ENCODE data around the gene NOTCH3. TPM values are rescaled to one million over a fixed set of nuclear protein-coding genes. Genes with fewer than 3 reads are reported as not detected.

NOTCH3 gene
- total RNA-seq, 1 experiment from 2014 or later: 164 TPM

DNA sequence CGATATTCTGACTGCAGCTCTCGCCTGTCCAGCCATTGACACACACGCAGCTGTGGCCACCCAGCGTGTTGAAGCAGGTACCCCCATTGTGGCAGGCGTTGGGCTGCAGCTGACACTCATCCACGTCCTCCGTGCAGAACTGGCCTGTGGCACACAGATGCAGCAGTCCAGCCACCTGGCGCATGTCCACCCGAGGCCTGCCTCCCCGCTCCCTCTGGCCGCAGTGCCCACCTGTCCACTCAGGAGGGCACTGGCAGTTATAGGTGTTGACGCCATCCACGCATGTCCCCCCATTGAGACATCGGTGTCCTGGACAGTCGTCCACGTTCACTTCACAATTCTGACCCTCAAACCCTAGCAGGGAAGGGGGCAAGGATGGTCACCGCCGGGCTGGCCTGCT, 9.3 kb downstream of the NOTCH3 start:
- H2BK15ac ChIP-seq (ENCODE audit: low read depth, low read length): no peak overlapping the region
- no CpG with 5 or more reads among the region's 18 CpGs for WGBS (ENCODE audit: extremely low coverage, insufficient read length, low lambda C conversion rate)
- H3K9me3 Mint-ChIP-seq: no peaks in the 10 kb centered on the region
- H3K27ac ChIP-seq (ENCODE audit: insufficient read length, low read depth, low read length): no peak overlapping the region
- no peak overlapping the region for H2AFZ ChIP-seq (ENCODE audit: low read length)
- no peaks in the 10 kb centered on the region for H4K20me1 ChIP-seq (ENCODE audit: control insufficient read depth, insufficient read depth, insufficient read length)
- H3K18ac ChIP-seq (ENCODE audit: insufficient read length, low read depth, low read length): no peak overlapping the region
- H4K5ac ChIP-seq (ENCODE audit: insufficient read length, low read depth, low read length): no peak overlapping the region
- H3K27ac Mint-ChIP-seq: peak overlapping the region in 1 of 3 experiments; percentile 67; a peak in 2 of 7 replicates
- H3K14ac ChIP-seq (ENCODE audit: insufficient read depth, low read length): no peak overlapping the region
- H3K4me1 ChIP-seq (ENCODE audit: insufficient read depth, low read length): peaks cover 3% of the 10 kb centered on the region; the same call in 1 of the 2 replicates
- no peak overlapping the region for H2AK5ac ChIP-seq (ENCODE audit: insufficient read length, low read length)
- no peak overlapping the region for H2BK12ac ChIP-seq (ENCODE audit: insufficient read length, low read depth, low read length)
- H3K9me3 ChIP-seq (ENCODE audit: control insufficient read depth, low read depth, low read length): no peaks in the 10 kb centered on the region
- H4K8ac ChIP-seq (replicated peaks; ENCODE audit: insufficient read length, low read depth, low read length): no peak overlapping the region
- H3K79me2 ChIP-seq (ENCODE audit: insufficient read depth, low read length): peaks cover 6% of the 10 kb centered on the region; the same call in 1 of the 2 replicates
- no peaks in the 10 kb centered on the region for H3K27me3 ChIP-seq (ENCODE audit: insufficient read depth, low read length)
- no peak overlapping the region for H3K4me3 Mint-ChIP-seq
- no peaks in the 10 kb centered on the region for H3K23me2 ChIP-seq (ENCODE audit: insufficient read length, low read depth, low read length, poor library complexity, severe bottlenecking)
- H3T11ph ChIP-seq (ENCODE audit: low read length): no peak overlapping the region
- H3K4ac ChIP-seq (ENCODE audit: low read depth, low read length): no peak overlapping the region
- no peak overlapping the region for H2BK120ac ChIP-seq (ENCODE audit: low read depth, low read length, poor library complexity, severe bottlenecking)
- TF ChIP-seq, protein P1, sequence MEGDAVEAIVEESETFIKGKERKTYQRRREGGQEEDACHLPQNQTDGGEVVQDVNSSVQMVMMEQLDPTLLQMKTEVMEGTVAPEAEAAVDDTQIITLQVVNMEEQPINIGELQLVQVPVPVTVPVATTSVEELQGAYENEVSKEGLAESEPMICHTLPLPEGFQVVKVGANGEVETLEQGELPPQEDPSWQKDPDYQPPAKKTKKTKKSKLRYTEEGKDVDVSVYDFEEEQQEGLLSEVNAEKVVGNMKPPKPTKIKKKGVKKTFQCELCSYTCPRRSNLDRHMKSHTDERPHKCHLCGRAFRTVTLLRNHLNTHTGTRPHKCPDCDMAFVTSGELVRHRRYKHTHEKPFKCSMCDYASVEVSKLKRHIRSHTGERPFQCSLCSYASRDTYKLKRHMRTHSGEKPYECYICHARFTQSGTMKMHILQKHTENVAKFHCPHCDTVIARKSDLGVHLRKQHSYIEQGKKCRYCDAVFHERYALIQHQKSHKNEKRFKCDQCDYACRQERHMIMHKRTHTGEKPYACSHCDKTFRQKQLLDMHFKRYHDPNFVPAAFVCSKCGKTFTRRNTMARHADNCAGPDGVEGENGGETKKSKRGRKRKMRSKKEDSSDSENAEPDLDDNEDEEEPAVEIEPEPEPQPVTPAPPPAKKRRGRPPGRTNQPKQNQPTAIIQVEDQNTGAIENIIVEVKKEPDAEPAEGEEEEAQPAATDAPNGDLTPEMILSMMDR (conservative IDR thresholded peaks at IDR 0.05): no peak
- no peak for DNase-seq
- no peaks in the 10 kb centered on the region for H3K79me1 ChIP-seq (ENCODE audit: insufficient read depth, low read depth, low read length, poor library complexity, severe bottlenecking)
- no peak overlapping the region for H3K23ac ChIP-seq (ENCODE audit: insufficient read length, low read depth, low read length)
- H4K91ac ChIP-seq (ENCODE audit: insufficient read length, low read depth, low read length): no peak overlapping the region
- peaks cover 13% of the 10 kb centered on the region in 2 experiments for H3K4me1 Mint-ChIP-seq
- H3K4me2 ChIP-seq (ENCODE audit: insufficient read depth, insufficient read length, low read length): no peak overlapping the region
- no peak overlapping the region for H3K56ac ChIP-seq (ENCODE audit: insufficient read length, low read depth, low read length)
- peaks cover 38 to 87% (median 75%) of the 10 kb centered on the region in 3 experiments; a peak in 6 of 7 replicates for H3K36me3 Mint-ChIP-seq (ENCODE audit: insufficient read depth in 1 of 3, low read depth in 3 of 3)
- no peak overlapping the region for H2BK20ac ChIP-seq (ENCODE audit: low read depth, low read length, poor library complexity, severe bottlenecking)
- no peak overlapping the region for H2BK5ac ChIP-seq (ENCODE audit: insufficient read length, low read length)
- H3K9ac ChIP-seq (ENCODE audit: extremely low read depth, insufficient read length, low read length): no peak overlapping the region
- H3K27me3 Mint-ChIP-seq (ENCODE audit: low read depth): no peaks in the 10 kb centered on the region

Data from H9 (cell line).